Panc1 (cell line): ENCODE data around the gene YAP1. TPM values are rescaled to one million over a fixed set of nuclear protein-coding genes. Genes with fewer than 3 reads are reported as not detected.
A peak's percentile ranks its signal among the peaks of the same experiment; 100 is the strongest.

Experiments used
- ATAC-seq: fragments of 200-7000 bp; cut with Tn5 transposase; 2 replicates; pipeline ENCODE4 v1.9.1; 2020; ENCODE audit warnings: mild to moderate bottlenecking, moderate library complexity
- BruUV-seq: library from RNA; stranded (reverse); fragments of 400-500 nt; replicated peaks from 2 replicates; lab custom pipeline; 2021; lab: Mats Ljungman, UMichigan
- CTCF ChIA-PET: fragments of 300-600 bp; sonication (Branson Sonifier 250); formaldehyde crosslinking; loops from one replicate; lab custom pipeline; 2022; ENCODE audit warnings: antibody characterized with exemption; lab: Charles Lee
- POLR2A ChIA-PET: fragments of 300-600 bp; sonication (Branson Sonifier 250); formaldehyde crosslinking; loops from one replicate; lab custom pipeline; 2022; ENCODE audit warnings: antibody characterized with exemption; lab: Charles Lee
- DNase-seq: peaks from one replicate; pipeline ENCODE4 v3.0.0-alpha.2; 2010; ENCODE audit warnings: low read depth, low spot score
- H3K27ac ChIP-seq: 2 replicates; pipeline ENCODE4 v1.5.1; 2011; ENCODE audit warnings: mild to moderate bottlenecking, low read length, inconsistent platforms
- H3K27me3 ChIP-seq: fragments of 200-500 bp; sonication (Bioruptor generic); 2 replicates; pipeline ENCODE4 v1.6.0; 2014; ENCODE audit warnings: low read length, inconsistent platforms; ENCODE audit not compliant: control insufficient read depth, insufficient read depth
- H3K36me3 ChIP-seq: fragments of 200-500 bp; sonication (Bioruptor generic); 2 replicates; pipeline ENCODE4 v1.5.1; 2014; ENCODE audit warnings: inconsistent platforms, mild to moderate bottlenecking, low read length, moderate library complexity; ENCODE audit not compliant: control insufficient read depth, insufficient read depth
- H3K4me1 ChIP-seq: 2 replicates; pipeline ENCODE4 v1.5.1; 2011; ENCODE audit warnings: inconsistent platforms, mild to moderate bottlenecking, low read length, moderate library complexity; ENCODE audit not compliant: control insufficient read depth, insufficient read depth
- H3K4me3 ChIP-seq, 2 experiments: 2 replicates each; pipeline ENCODE4 v1.5.1; 2011 to 2012; ENCODE audit warnings: low read depth in 2 of 2, low read length in 2 of 2, mild to moderate bottlenecking in 2 of 2, inconsistent platforms in 1 of 2, moderate library complexity in 1 of 2
- H3K9me3 ChIP-seq: fragments of 200-500 bp; sonication (Bioruptor generic); 2 replicates; pipeline ENCODE4 v1.5.1; 2014; ENCODE audit warnings: low read depth, mild to moderate bottlenecking, inconsistent platforms, low read length, moderate library complexity; ENCODE audit not compliant: control insufficient read depth, insufficient read depth
- CTCF ChIP-seq: fragments of 450-650 bp; IDR thresholded peaks from 2 replicates; pipeline ENCODE4 v1.5.1; 2017; ENCODE audit warnings: mild to moderate bottlenecking
- POLR2AphosphoS5 ChIP-seq: IDR thresholded peaks from 2 replicates; pipeline ENCODE4 v1.6.1; 2012; ENCODE audit warnings: mild to moderate bottlenecking, low read depth, low read length, moderate library complexity
- REST ChIP-seq, 2 experiments: IDR thresholded peaks; 2 replicates each; pipeline ENCODE4 v1.6.1; 2011 to 2012; ENCODE audit warnings: low read depth in 2 of 2, control low read depth in 1 of 2, low read length in 1 of 2, mild to moderate bottlenecking in 1 of 2, moderate library complexity in 1 of 2; ENCODE audit not compliant: insufficient read depth in 1 of 2
- SIN3A ChIP-seq: IDR thresholded peaks from 2 replicates; pipeline ENCODE4 v1.6.1; 2012; ENCODE audit warnings: low read depth, mild to moderate bottlenecking, low read length, moderate library complexity, borderline replicate concordance; ENCODE audit not compliant: insufficient read depth
- TCF7L2 ChIP-seq: IDR thresholded peaks from 2 replicates; pipeline ENCODE4 v1.6.1; 2011; ENCODE audit warnings: mild to moderate bottlenecking, low read depth, low read length, inconsistent platforms
- in situ Hi-C: cut with HindIII; loops from 2 replicates; pipeline ENCODE4 v1.10.0; 2016; ENCODE audit warnings: low sequenced_read_pairs, low pct_unique_long_range_greater_than_20kb
- intact Hi-C: fragments of 100-400 bp; cut with micrococcal nuclease; formaldehyde crosslinking; loops from one replicate; pipeline ENCODE4 v1.10.0; 2022; ENCODE audit not compliant: unreplicated experiment
- total RNA-seq: library from RNA; stranded (reverse); gene quantifications from one replicate; pipeline ENCODE4 v1.2.1, GENCODE V29; 2021; ENCODE audit not compliant: unreplicated experiment

YAP1 gene
- total RNA-seq, 1 experiment from 2014 or later, result 158 TPM

- ChIA-PET CTCF (no interaction called here), POLR2A (no interaction called here)
- Histone ChIP-seq H3K4me1 (no peaks in the 10 kb centered on the region), H3K9me3 (no peaks in the 10 kb centered on the region), H3K4me3 (no peak overlapping the region), H3K36me3 (peaks cover 13% of the 10 kb centered on the region), H3K27me3 (no peaks in the 10 kb centered on the region), H3K27ac (no peak overlapping the region)
- TF ChIP-seq CTCF (no peak), REST (IDR thresholded peaks at IDR 0.05; ENCODE audit: insufficient read depth in 1 of 2, low read depth in 2 of 2, low read length in 1 of 2) (no peak), POLR2AphosphoS5 (no peak), SIN3A (no peak)
- intact Hi-C loops (no loop called here), in situ Hi-C loops (no loop called here)
- BruUV-seq, result no TSS peak
- ATAC-seq (no peak), DNase-seq (no peak)
Observed at GRCh38 chr11:102205805-102206204, 95.6 kb downstream of the YAP1 start.

DNA sequence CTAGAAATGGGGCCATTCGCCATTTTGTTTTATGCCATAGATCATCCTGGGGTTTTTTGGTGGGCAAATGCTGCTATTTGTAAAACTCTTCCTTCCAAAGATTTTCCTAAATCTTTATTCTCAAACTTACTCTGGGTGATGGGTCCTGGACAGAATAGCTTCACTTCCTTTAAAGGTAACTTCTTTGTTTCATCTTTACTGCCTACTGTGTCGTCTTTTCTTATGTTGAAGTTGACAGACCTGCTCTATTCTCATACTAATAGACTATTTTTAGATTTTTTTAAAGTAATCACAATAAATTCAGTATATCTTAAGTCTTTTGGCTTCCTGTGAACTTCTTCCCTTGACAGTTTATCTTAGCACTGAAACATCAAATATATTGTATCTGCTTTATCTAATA, 98.6 kb downstream of the YAP1 start:
- Histone ChIP-seq H3K36me3 (peaks cover 13% of the 10 kb centered on the region; the same call in 1 of the 2 replicates), H3K9me3 (no peaks in the 10 kb centered on the region), H3K4me3 (no peak overlapping the region), H3K4me1 (no peaks in the 10 kb centered on the region), H3K27me3 (no peaks in the 10 kb centered on the region), H3K27ac (no peak overlapping the region)
- ChIA-PET CTCF (no interaction called here), POLR2A (no interaction called here)
- DNase-seq, result no peak
- no peak for TF ChIP-seq REST (IDR thresholded peaks at IDR 0.05; ENCODE audit: insufficient read depth in 1 of 2, low read depth in 2 of 2, low read length in 1 of 2)
- no peak for TF ChIP-seq SIN3A
- no peak for TF ChIP-seq CTCF
- TF ChIP-seq POLR2AphosphoS5, result no peak
- TF ChIP-seq TCF7L2, result no peak
- in situ Hi-C loops (no loop called here), intact Hi-C loops (no loop called here)
- TSS peak; percentile 12 for BruUV-seq
- no peak for ATAC-seq
